ACHN (cell line): Measurements from ENCODE around the gene ABCC1.
"Not testable (repeated sequence)": the region's sequence is repeated elsewhere in the genome, so short reads cannot be mapped to it uniquely, and the experiment has no call there.

ENCODE experiments used
- DNase-seq: peaks from one replicate; pipeline ENCODE4 v3.0.0-alpha.2; 2015
- in situ Hi-C: cut with HindIII; loops from 2 replicates; pipeline ENCODE4 v1.10.0; 2017; ENCODE audit warnings: low sequenced_read_pairs, low pct_ligation_motif_present, low pct_unique_long_range_greater_than_20kb

Gene ABCC1

GRCh38 chr16:16138034-16138635 lies 188.7 kb downstream of the ABCC1 start:
- in situ Hi-C loops, result no loop called here
- no peak for DNase-seq

- in situ Hi-C loops, result no loop called here
- no peak for DNase-seq
Measured at GRCh38 chr16:16139061-16139460, 189.6 kb downstream of the ABCC1 start.

GRCh38 chr16:16139806-16140205 lies 190.4 kb downstream of the ABCC1 start:
- no peak for DNase-seq
- in situ Hi-C loops, result no loop called here

DNA sequence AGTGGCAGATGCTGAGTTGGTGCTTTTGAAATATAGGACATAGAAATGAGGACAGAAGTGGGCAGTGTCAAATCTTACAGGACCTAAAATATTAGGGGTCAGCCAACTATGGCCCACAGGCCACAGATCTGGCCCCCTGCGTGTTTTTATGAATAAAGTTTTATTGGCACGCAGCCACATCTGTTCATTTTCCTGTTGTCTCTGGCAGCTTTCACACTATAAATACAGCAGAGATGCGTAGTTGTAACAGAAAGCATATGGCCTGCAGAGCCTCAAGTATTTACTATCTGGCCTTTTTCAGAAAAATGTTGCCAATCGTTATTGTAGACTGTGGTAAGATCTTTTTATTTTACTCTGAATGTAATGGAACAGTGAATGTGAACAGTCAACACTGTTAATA lies 191.1 kb downstream of the ABCC1 start:
- DNase-seq, result no peak
- in situ Hi-C loops, result no loop called here

DNA sequence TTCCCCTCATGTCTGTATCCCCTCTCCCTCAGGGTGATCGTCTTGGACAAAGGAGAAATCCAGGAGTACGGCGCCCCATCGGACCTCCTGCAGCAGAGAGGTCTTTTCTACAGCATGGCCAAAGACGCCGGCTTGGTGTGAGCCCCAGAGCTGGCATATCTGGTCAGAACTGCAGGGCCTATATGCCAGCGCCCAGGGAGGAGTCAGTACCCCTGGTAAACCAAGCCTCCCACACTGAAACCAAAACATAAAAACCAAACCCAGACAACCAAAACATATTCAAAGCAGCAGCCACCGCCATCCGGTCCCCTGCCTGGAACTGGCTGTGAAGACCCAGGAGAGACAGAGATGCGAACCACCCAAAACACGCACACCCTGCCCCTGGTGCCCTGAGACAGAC lies 191.7 kb downstream of the ABCC1 start:
- in situ Hi-C loops, result no loop called here

DNA sequence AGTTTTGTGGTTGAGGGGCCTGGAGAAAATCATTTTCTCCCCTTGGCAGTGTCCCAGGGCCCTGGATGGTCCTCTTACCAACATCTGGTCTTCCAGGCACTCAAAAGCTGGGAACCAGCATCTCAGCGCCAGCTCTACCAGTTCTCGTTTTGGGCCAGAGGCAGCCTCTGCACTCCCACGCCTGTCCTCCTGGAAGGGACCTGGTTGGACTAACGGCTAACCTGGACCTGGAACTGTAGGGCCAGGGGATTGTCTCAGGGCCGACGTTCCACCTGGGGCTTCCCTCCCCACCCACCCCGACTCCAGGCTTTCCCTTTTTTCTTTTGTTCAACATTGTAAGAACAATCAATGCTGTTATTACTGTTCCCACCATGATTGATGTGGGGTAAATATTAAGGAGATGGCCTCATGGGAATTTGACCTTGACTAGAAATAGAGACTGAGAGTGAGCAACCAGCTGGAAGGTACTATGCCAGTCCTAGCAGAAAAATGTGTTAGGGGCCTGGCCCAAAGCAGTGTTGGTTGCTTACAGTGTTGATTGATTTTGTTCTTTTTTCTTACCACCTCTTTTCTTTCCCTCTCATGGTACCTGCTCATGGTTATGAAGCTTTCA lies 192.5 kb downstream of the ABCC1 start:
- in situ Hi-C loops, result no loop called here
- no peak for DNase-seq

More for the DNA sequence above, 191.7 kb downstream of the ABCC1 start:
- DNase-seq, result no peak

DNA sequence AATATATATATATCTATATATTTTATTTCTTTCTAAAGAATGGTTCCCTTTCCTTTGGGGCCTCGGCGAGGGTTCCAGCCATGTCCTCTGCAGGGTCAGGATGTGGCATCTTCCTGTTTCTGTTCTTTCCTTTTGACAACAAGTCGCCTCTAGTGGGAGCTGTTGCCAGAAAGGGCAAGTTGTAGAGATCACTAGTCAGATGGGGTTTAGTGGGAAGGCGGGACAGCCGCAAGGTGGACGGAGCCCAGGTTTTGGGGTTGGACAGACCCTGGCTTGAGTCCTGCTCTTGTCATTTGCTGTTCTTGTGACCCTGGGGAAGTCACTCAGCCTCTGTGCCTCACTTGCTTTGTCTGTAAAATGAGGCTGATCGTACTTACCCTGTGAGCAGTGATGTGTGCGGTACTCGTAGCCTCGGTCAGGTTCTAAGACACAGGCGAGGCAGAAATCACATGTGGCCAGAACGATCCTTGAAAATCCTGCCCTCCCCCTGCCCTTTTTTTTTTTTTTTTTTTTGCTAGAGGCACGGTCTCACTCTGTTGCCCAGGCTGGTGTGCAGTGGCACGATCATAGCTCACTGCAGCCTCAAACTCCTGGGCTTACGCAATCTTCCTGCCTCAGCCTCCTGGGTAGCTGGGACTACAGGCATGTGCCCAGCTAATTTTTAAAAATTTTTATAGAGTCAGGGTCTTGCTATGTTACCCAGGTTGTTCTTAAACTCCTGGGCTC lies 193.8 kb downstream of the ABCC1 start:
- DNase-seq, result peak; percentile 69
- in situ Hi-C loops, result no loop called here

DNA sequence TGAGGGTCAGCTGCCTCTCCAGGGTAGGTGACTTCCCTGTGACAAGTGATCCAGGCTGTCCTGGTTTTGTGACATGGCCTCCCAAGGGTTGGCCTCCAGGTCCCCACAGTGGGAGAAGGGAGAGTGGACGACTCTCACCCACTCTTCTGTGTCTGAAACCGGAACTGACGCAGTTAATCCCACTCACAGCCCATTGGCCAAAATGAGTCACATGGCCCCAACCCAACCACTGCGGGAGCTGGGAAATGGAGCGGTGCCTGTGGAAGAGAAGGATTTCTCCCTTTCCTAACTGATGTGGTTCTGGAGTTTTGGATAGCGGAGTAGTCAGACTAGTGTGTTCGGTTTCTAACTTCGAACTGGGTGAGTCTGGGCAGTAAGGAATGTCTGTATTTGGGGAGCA lies 194.5 kb downstream of the ABCC1 start:
- peak; percentile 40 for DNase-seq
- in situ Hi-C loops, result no loop called here

GRCh38 chr16:16144416-16144815 lies 195.0 kb downstream of the ABCC1 start:
- peak; percentile 69 for DNase-seq
- in situ Hi-C loops, result no loop called here

GRCh38 chr16:16145286-16145685 lies 195.9 kb downstream of the ABCC1 start:
- in situ Hi-C loops, result no loop called here
- no peak for DNase-seq

DNA sequence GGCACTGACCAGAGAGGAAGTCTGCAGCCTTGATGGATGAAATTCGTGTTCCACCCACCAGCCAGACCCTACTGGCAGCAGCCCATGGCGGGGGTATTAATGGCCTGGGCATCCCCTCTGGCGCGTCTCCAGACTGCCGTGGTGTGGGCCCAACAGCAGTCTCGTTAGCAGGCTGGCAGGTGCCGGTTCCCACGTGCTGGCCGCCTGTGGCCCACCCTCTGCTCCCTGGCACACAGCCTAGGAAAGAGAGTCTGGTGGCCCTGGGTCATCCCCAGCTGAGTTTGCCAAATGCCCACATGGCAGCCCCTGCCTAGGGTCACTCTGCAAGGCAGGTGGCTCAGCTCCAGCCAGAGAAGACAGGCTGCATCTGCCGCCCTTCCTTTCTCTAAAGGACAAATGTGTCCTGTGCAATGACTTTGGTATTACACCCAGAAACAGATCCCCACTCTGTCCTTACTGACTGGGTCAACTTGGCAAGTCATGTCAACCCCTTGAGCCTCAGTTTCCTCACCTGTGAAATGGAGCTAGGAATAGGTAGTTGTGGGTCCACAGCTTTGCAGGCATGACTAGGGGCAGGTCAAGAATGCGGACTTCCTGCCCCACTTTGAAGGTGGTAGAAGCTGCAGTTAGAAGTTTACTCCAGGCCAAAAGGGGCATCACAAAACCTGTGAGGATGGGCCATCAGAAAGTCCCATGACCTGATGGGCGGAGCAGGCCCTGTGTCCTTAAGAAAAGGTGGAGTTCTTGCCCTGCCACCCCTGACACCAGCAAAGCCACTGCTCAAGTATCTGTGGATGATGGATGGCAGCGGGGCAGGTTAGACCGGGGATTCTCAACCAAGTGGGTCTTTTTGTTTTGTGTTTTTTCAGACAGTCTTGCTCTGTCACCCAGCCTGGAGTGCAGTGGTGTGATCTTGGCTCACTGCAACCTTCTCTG lies 197.2 kb downstream of the ABCC1 start:
- no peak for DNase-seq
- in situ Hi-C loops, result no loop called here

DNA sequence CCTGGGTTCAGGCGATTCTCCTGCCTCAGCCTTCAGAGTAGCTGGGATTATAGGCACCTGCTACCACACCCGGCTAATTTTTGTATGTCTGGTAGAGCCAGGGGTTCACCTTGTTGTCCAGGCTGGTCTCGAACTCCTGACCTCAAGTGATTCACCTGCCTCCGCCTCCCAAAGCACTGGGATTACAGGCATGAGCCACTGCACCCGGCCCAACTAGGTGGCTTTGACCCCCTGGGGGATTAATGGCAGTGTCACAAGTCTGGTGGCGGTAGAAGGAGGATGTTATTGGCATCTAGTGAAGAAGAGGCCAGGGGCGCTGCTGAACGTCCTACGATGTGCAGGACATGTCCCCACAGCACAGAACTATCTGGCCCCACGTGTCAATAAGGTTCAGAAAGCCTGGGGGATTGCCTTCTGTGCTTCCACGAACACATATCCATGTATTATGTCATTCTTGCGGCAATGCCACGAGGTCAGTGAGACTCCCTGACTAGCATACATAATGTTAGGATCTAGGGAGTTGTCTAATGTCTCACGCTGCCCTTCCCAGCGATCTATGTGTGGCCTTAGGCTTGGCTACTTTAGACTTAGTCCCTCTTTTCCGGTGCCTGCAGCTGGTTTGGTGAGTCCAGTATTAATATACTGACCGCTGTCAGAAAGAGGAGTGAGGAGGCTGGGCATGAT lies 198.0 kb downstream of the ABCC1 start:
- DNase-seq, result no peak
- in situ Hi-C loops, result no loop called here

DNA sequence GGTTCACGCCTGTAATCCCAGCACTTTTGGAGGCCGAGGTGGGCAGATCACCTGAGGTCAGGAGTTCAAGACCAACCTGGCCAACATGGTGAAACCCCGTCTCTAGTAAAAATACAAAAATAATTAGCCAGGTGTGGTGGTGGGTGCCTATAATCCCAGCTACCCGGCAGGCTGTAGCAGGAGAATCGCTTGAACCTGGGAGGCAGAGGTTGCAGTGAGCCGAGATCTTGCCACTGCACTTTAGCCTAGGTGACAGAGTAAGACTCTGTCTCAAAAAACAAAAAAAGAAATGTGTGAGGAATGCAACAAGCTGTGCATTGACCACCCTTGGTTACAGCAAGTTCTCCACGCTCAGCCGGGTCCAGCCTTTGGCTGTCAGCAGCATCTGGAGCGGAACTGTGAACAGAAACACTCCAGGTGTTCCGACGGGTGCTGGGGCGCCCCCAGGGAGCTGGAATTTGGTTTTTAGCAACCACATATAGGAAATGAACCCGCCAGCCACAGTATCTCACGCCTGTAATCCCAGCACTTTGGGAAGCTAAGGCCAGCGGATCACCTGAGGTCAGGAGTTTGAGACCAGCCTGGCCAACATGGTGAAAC lies 198.7 kb downstream of the ABCC1 start:
- DNase-seq, result peak; percentile 41
- in situ Hi-C loops, result not testable (repeated sequence)

GRCh38 chr16:16148755-16149154 lies 199.3 kb downstream of the ABCC1 start:
- peak; percentile 66 for DNase-seq
- in situ Hi-C loops, result no loop called here

GRCh38 chr16:16149710-16150116 lies 200.3 kb downstream of the ABCC1 start:
- no peak for DNase-seq
- in situ Hi-C loops, result no loop called here

DNA sequence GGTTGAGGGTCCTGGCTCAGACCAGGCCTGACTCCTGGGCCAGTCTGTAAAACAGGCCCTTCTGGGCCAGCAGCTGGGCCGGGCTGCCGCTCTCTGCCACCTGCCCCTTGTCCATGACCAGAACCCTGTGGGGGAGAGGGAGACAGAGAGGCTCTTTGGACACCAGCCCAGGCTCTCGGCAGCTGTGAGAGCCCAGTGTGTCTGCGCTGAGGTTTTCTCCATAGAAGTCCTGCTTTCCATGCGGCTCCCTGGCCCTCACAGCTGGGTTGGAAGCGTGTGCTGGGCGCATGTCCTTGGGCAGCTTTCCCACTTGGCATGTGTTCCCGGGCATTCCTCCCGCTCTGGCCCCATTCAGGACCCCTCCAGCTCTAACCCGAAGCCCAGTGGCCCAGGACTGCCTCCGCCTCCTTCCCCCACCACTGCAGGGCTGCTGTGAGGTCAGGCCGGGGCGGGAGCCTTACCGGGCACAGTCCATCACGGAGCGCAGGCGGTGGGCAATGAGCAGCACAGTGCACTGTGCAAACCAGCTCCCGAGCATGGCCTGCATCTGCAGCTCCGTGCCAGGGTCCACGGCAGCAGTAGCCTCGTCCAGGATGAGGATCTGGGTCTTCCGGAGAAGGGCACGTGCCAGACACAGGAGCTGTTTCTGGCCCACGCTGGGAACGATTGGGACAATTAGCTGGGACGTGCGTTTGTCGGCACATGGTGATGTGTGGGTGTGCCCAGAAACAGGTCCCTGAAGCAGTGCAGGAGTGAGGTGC lies 200.9 kb downstream of the ABCC1 start:
- in situ Hi-C loops, result no loop called here
- DNase-seq, result no peak

DNA sequence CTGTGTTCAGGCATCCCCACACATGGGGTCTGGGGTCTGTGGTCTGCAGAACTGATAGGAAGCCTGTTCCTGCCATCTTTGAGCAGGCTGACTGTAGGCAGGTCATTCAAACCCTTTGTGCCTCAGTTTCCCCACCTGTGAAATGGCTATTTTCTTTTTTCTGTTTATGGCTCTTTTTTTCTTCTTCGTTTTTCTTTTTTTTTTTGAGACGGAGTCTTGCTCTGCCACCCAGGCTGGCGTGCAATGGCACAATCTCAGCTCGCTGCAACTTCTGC lies 201.4 kb downstream of the ABCC1 start:
- DNase-seq, result no peak
- in situ Hi-C loops, result no loop called here

- no peak for DNase-seq
- in situ Hi-C loops, result no loop called here
Measured at GRCh38 chr16:16151315-16151714, 201.9 kb downstream of the ABCC1 start.
